ENCODE data around the gene ARHGEF12. TPM values are rescaled to one million over a fixed set of nuclear protein-coding genes. Genes with fewer than 3 reads are reported as not detected.

Gene ARHGEF12
- total RNA-seq, 4 donors from 2014 or later, result 169 to 268 (median 197) TPM

DNA sequence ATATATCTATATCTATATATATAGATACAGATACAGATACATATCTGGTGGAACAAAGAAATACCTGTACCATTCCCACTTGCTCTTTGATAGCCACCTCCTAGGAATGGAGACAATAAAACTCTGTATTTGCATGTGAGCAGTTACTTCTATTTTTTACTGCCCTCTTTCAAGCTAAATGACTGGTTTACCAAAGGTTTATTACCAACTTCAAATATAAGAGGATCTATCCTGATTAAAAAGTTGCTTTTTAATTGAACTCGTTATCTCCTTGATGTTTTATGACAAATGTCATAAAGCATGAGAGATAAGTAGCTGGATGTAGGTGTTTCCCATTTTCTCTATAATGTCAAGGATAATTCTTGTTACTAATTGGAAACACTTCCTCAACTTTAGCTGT is 153.6 kb downstream of the ARHGEF12 start:
- Histone ChIP-seq H3K9me3 (no peaks in the 10 kb centered on the region), H3K27ac (no peak overlapping the region), H3K4me1 (peaks cover 0 to 1% of the 10 kb centered on the region in 2 donors), H3K4me3 (replicated peaks in 1 of 3) (no peak overlapping the region), H3K36me3 (peaks cover 15 to 16% of the 10 kb centered on the region in 2 donors), H3K27me3 (no peaks in the 10 kb centered on the region)
- no peak for TF ChIP-seq CTCF (IDR thresholded peaks at IDR 0.05)
- no peak for TF ChIP-seq POLR2A (IDR thresholded peaks at IDR 0.05)
- 98 to 100% methylated on average over 1 of the region's 1 CpG for WGBS, 2 donors
- intact Hi-C loops (cut with DNase I), result no loop called here
- no peak for DNase-seq

DNA sequence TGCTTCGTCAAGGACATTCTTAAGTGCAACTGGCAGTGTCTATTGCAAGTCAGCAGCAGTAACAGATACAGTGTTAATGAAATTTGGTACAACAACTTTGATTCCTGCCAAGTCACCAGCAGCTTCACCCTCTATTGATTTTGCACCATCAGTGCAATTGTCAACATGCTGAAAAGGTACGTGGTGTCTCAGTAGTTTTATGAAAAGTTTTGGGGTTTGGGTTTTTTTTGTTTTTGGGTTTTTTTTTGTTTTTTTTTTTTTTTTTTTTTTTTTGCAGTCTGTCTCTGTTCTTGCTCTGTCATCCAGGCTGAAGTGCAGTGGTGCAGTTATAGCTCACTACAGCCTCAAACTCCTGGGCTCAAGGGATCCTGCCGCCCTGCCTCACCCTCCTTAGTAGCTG is 156.3 kb downstream of the ARHGEF12 start:
- TF ChIP-seq CTCF (IDR thresholded peaks at IDR 0.05) (no peak), POLR2A (IDR thresholded peaks at IDR 0.05) (no peak)
- 61 to 65% methylated on average over 3 of the region's 3 CpGs for WGBS, 2 donors
- peak overlapping the region in 1 of 3 donors; percentile 19 for H3K27ac ChIP-seq
- intact Hi-C loops (cut with DNase I), result no loop called here
- H3K4me1 ChIP-seq, result peaks cover 13 to 20% of the 10 kb centered on the region in 2 donors
- no peaks in the 10 kb centered on the region for H3K27me3 ChIP-seq
- no peaks in the 10 kb centered on the region for H3K9me3 ChIP-seq
- no peak for DNase-seq
- no peaks in the 10 kb centered on the region for H3K36me3 ChIP-seq
- no peak overlapping the region for H3K4me3 ChIP-seq (replicated peaks in 1 of 3)

- no peaks in the 10 kb centered on the region for H3K9me3 ChIP-seq
- H3K36me3 ChIP-seq, result no peaks in the 10 kb centered on the region
- peaks cover 13 to 22% of the 10 kb centered on the region in 2 donors for H3K4me1 ChIP-seq
- no peak for DNase-seq
- H3K27ac ChIP-seq, result peak overlapping the region in 1 of 3 donors; percentile 3
- TF ChIP-seq POLR2A (IDR thresholded peaks at IDR 0.05), result no peak
- intact Hi-C loops (cut with DNase I), result no loop called here
- H3K27me3 ChIP-seq, result no peaks in the 10 kb centered on the region
- 50 to 58% methylated on average over 2 of the region's 2 CpGs for WGBS, 2 donors
- H3K4me3 ChIP-seq (replicated peaks in 1 of 3), result no peak overlapping the region
These were observed 158.4 kb downstream of the ARHGEF12 start for GRCh38 chr11:120494595-120494994.

DNA sequence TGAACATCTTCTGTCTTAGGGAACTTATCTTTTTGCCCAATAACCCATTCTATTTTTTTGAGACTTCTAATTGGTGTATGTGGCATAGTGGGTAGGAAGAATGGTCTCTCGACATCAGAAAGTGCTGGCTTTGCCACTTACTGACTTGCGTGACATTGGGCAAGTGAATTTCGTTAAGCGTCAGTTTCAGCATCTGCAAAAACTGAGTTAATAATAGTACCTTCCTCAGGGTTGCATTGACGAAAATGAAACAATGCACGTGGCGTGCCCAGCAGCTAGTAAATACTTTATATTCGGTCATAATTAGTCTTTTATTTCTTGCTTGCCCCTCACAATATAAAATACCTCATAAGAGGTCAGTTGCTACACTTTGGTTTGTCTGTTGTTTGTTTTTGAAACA is 162.9 kb downstream of the ARHGEF12 start:
- Histone ChIP-seq H3K9me3 (no peaks in the 10 kb centered on the region), H3K36me3 (no peaks in the 10 kb centered on the region), H3K27ac (no peak overlapping the region), H3K4me1 (peaks cover 17 to 39% of the 10 kb centered on the region in 2 donors), H3K4me3 (replicated peaks in 1 of 3) (no peak overlapping the region), H3K27me3 (no peaks in the 10 kb centered on the region)
- TF ChIP-seq CTCF (IDR thresholded peaks at IDR 0.05) (no peak), POLR2A (IDR thresholded peaks at IDR 0.05) (no peak)
- 96 to 97% methylated on average over 8 of the region's 8 CpGs for WGBS, 2 donors
- intact Hi-C loops (cut with DNase I), result no loop called here
- DNase-seq, result no peak

GRCh38 chr11:120499859-120500258 is 163.6 kb downstream of the ARHGEF12 start:
- H3K36me3 ChIP-seq, result no peaks in the 10 kb centered on the region
- peaks cover 17 to 37% of the 10 kb centered on the region in 2 donors for H3K4me1 ChIP-seq
- no peak for DNase-seq
- no peaks in the 10 kb centered on the region for H3K9me3 ChIP-seq
- no peaks in the 10 kb centered on the region for H3K27me3 ChIP-seq
- 62 to 82% methylated on average over 5 of the region's 5 CpGs for WGBS, 2 donors
- no peak overlapping the region for H3K4me3 ChIP-seq (replicated peaks in 1 of 3)
- peak overlapping the region in 2 of 3 donors; percentile 29 to 31 for H3K27ac ChIP-seq
- TF ChIP-seq POLR2A (IDR thresholded peaks at IDR 0.05) (no peak), CTCF (IDR thresholded peaks at IDR 0.05) (no peak)
- intact Hi-C loops (cut with DNase I), result no loop called here

Data from thyroid gland (tissue), 4 donors.